ENCODE results near the gene DNAH17.
A peak's percentile ranks its signal among the peaks of the same experiment; 100 is the strongest.

The DNAH17 gene

DNA sequence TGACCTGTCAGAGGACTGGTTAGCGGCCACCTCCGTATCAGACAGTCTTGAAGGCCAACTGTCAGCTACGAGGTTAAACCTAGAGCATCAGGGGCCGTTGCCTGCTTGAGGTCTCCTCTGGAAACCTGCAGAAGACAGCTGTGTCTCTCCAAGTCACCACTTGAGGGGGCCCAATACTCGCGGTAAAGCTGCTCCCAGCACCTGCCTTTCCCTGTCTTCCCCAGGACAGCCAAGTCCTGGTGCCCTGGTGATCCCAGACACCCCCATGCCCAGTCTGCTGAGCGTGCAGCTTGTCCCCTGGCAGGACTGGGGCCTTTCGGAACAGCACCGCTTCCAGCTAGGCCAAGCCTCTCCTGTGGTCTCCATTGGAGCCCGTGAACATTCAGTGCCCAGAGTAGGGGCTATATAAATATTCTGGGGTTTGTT is 80.1 kb downstream of the DNAH17 start:
- no peaks in the 10 kb centered on the region for H3K9me3 ChIP-seq (ENCODE audit: control insufficient read depth, insufficient read depth, low read depth, low read length)
- POLR2A ChIA-PET, result interaction anchor here (0.6 to 0.9 kb wide), 3 partner anchors 105 to 279 kb away, joined by 3 to 7 read pairs (median 4); no protein-coding TSS in a partner anchor
- TF ChIP-seq IKZF3 (tag by site-specific recombination; IDR thresholded peaks at IDR 0.05) (peak; percentile 66; the same call in 1 of the 2 replicates), ZNF23 (tag by site-specific recombination; IDR thresholded peaks at IDR 0.05; ENCODE audit: borderline replicate concordance) (no peak), ZNF658 (tag by site-specific recombination; IDR thresholded peaks at IDR 0.05) (no peak), ZNF423 (tag by site-specific recombination; IDR thresholded peaks at IDR 0.05) (no peak), ZSCAN30 (tag by site-specific recombination; IDR thresholded peaks at IDR 0.05) (peak; percentile 29; the same call in 1 of the 2 replicates), BCL11B (tag by site-specific recombination; IDR thresholded peaks at IDR 0.05; ENCODE audit: low read depth) (no peak), ZNF76 (tag by site-specific recombination; IDR thresholded peaks at IDR 0.05; ENCODE audit: borderline replicate concordance, low read depth) (no peak), TRIM28 (IDR thresholded peaks at IDR 0.05; ENCODE audit: borderline replicate concordance, low read length) (no peak), ZNF677 (tag by site-specific recombination; IDR thresholded peaks at IDR 0.05) (no peak), ZNF155 (tag by site-specific recombination; IDR thresholded peaks at IDR 0.05) (no peak), OSR2 (tag by site-specific recombination; IDR thresholded peaks at IDR 0.05) (no peak), KLF10 (tag by site-specific recombination; IDR thresholded peaks at IDR 0.05) (no peak), ZNF660 (tag by site-specific recombination; IDR thresholded peaks at IDR 0.05) (0 out of 2 replicates have a peak, but pooled peaks have one; percentile 49), ZNF174 (tag by site-specific recombination; IDR thresholded peaks at IDR 0.05) (no peak), ZNF121 (tag by site-specific recombination; IDR thresholded peaks at IDR 0.05) (no peak), TCF7L2 (IDR thresholded peaks at IDR 0.05; ENCODE audit: borderline replicate concordance, low read depth, low read length) (no peak), ZNF354C (tag by site-specific recombination; IDR thresholded peaks at IDR 0.05; ENCODE audit: borderline replicate concordance, low read depth) (no peak), ZNF654 (tag by site-specific recombination; IDR thresholded peaks at IDR 0.05; ENCODE audit: low read depth) (peak; percentile 82), ZNF10 (tag by site-specific recombination; IDR thresholded peaks at IDR 0.05) (peak; percentile 43; the same call in 1 of the 2 replicates)
- TF ChIP-seq, protein P1, sequence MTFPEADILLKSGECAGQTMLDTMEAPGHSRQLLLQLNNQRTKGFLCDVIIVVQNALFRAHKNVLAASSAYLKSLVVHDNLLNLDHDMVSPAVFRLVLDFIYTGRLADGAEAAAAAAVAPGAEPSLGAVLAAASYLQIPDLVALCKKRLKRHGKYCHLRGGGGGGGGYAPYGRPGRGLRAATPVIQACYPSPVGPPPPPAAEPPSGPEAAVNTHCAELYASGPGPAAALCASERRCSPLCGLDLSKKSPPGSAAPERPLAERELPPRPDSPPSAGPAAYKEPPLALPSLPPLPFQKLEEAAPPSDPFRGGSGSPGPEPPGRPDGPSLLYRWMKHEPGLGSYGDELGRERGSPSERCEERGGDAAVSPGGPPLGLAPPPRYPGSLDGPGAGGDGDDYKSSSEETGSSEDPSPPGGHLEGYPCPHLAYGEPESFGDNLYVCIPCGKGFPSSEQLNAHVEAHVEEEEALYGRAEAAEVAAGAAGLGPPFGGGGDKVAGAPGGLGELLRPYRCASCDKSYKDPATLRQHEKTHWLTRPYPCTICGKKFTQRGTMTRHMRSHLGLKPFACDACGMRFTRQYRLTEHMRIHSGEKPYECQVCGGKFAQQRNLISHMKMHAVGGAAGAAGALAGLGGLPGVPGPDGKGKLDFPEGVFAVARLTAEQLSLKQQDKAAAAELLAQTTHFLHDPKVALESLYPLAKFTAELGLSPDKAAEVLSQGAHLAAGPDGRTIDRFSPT (tag by site-specific recombination; IDR thresholded peaks at IDR 0.05), result no peak
- TF ChIP-seq, protein P2, sequence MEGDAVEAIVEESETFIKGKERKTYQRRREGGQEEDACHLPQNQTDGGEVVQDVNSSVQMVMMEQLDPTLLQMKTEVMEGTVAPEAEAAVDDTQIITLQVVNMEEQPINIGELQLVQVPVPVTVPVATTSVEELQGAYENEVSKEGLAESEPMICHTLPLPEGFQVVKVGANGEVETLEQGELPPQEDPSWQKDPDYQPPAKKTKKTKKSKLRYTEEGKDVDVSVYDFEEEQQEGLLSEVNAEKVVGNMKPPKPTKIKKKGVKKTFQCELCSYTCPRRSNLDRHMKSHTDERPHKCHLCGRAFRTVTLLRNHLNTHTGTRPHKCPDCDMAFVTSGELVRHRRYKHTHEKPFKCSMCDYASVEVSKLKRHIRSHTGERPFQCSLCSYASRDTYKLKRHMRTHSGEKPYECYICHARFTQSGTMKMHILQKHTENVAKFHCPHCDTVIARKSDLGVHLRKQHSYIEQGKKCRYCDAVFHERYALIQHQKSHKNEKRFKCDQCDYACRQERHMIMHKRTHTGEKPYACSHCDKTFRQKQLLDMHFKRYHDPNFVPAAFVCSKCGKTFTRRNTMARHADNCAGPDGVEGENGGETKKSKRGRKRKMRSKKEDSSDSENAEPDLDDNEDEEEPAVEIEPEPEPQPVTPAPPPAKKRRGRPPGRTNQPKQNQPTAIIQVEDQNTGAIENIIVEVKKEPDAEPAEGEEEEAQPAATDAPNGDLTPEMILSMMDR (tag by site-specific recombination; IDR thresholded peaks at IDR 0.05), result peak; percentile 86
- TF ChIP-seq, protein P3, sequence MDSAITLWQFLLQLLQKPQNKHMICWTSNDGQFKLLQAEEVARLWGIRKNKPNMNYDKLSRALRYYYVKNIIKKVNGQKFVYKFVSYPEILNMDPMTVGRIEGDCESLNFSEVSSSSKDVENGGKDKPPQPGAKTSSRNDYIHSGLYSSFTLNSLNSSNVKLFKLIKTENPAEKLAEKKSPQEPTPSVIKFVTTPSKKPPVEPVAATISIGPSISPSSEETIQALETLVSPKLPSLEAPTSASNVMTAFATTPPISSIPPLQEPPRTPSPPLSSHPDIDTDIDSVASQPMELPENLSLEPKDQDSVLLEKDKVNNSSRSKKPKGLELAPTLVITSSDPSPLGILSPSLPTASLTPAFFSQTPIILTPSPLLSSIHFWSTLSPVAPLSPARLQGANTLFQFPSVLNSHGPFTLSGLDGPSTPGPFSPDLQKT (IDR thresholded peaks at IDR 0.05; ENCODE audit: borderline replicate concordance, low read depth, low read length), result no peak
- TF ChIP-seq, protein P4, sequence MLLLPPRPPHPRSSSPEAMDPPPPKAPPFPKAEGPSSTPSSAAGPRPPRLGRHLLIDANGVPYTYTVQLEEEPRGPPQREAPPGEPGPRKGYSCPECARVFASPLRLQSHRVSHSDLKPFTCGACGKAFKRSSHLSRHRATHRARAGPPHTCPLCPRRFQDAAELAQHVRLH (tag by site-specific recombination; IDR thresholded peaks at IDR 0.05), result no peak
- TF ChIP-seq, protein P5, sequence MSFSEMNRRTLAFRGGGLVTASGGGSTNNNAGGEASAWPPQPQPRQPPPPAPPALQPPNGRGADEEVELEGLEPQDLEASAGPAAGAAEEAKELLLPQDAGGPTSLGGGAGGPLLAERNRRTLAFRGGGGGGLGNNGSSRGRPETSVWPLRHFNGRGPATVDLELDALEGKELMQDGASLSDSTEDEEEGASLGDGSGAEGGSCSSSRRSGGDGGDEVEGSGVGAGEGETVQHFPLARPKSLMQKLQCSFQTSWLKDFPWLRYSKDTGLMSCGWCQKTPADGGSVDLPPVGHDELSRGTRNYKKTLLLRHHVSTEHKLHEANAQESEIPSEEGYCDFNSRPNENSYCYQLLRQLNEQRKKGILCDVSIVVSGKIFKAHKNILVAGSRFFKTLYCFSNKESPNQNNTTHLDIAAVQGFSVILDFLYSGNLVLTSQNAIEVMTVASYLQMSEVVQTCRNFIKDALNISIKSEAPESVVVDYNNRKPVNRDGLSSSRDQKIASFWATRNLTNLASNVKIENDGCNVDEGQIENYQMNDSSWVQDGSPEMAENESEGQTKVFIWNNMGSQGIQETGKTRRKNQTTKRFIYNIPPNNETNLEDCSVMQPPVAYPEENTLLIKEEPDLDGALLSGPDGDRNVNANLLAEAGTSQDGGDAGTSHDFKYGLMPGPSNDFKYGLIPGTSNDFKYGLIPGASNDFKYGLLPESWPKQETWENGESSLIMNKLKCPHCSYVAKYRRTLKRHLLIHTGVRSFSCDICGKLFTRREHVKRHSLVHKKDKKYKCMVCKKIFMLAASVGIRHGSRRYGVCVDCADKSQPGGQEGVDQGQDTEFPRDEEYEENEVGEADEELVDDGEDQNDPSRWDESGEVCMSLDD (tag by site-specific recombination; IDR thresholded peaks at IDR 0.05), result no peak

More for the DNA sequence above, 80.1 kb downstream of the DNAH17 start:
- no peak overlapping the region for H3K4me3 ChIP-seq (ENCODE audit: low read depth, low read length)
- H3K27ac ChIP-seq (ENCODE audit: extremely low read depth, low read depth, low read length), result no peak overlapping the region
- CTCF ChIA-PET, result interaction anchor here (0.5 to 4.0 kb wide), 43 partner anchors 11 to 547 kb away, joined by 3 to 157 read pairs (median 4); partner anchors contain the start of gene USP36
- no peaks in the 10 kb centered on the region for H3K4me1 ChIP-seq (ENCODE audit: control insufficient read depth, insufficient read depth, low read length)
- no peaks in the 10 kb centered on the region for H3K36me3 ChIP-seq (ENCODE audit: control insufficient read depth in 2 of 2, insufficient read depth in 1 of 2, low read length in 2 of 2)

Measured in HEK293 (cell line).